Muscle of leg (tissue), 9 donors: ENCODE results near the gene KIAA0586. TPM values are rescaled to one million over a fixed set of nuclear protein-coding genes. Genes with fewer than 3 reads are reported as not detected.

ENCODE experiments used
- polyA plus RNA-seq, 8 donors: library from polyadenylated mRNA; unstranded; fragments of 120-200 nt; gene quantifications; one replicate each; pipeline versions ENCODE4 v1.2.1 to v1.2.3, GENCODE V29; 2013; ENCODE audit warnings: inconsistent platforms in 1 of 8, low replicate concordance in 1 of 8; ENCODE audit not compliant: insufficient read length in 8 of 8, insufficient read depth in 1 of 8
- total RNA-seq: library from RNA; stranded (reverse); fragments of 120-200 nt; gene quantifications from one replicate; pipeline ENCODE4 v1.2.4, GENCODE V29; 2013

Gene KIAA0586
- total and polyA plus RNA-seq, 9 donors = 11.2 to 20.1 (median 16.7) TPM

Other genes starting within 250 kb of the KIAA0586 start
- gene ACTR10, start 227.6 kb upstream of the KIAA0586 start, total RNA-seq = 67.7 TPM
- 10 to 100 TPM; 59.4 to 74.8 (median 69.3) TPM for gene ACTR10, start 227.6 kb upstream of the KIAA0586 start, polyA plus RNA-seq
- gene PSMA3, start 182.9 kb upstream of the KIAA0586 start, total RNA-seq = 56.3 TPM
- 100 to 1,000 TPM in 1 of 8 donors, 10 to 100 TPM in 7; 82.0 to 104 (median 89.3) TPM for gene PSMA3, start 182.9 kb upstream of the KIAA0586 start, polyA plus RNA-seq
- gene ARID4A, start 129.2 kb upstream of the KIAA0586 start, total RNA-seq = 11.3 TPM
- 10 to 100 TPM in 7 of 8 donors, 1 to 10 TPM in 1; 9.2 to 15.4 (median 13.7) TPM for gene ARID4A, start 129.2 kb upstream of the KIAA0586 start, polyA plus RNA-seq
- not detected for gene TOMM20L, start 31.8 kb upstream of the KIAA0586 start, total RNA-seq
- under 1 TPM in 7 of 8 donors, not detected in 1; 0.44 to 0.90 (median 0.78) TPM for gene TOMM20L, start 31.8 kb upstream of the KIAA0586 start, polyA plus RNA-seq
- 42.5 TPM for gene TIMM9, start 188 bp upstream of the KIAA0586 start, total RNA-seq
- 10 to 100 TPM; 77.4 to 99.1 (median 86.9) TPM for gene TIMM9, start 188 bp upstream of the KIAA0586 start, polyA plus RNA-seq
- gene DACT1, start 210.2 kb downstream of the KIAA0586 start, total RNA-seq = 26.6 TPM
- gene DACT1, start 210.2 kb downstream of the KIAA0586 start, polyA plus RNA-seq = 10 to 100 TPM; 16.7 to 40.3 (median 27.9) TPM